Measurements from ENCODE around the gene ZNF385C.

Gene ZNF385C

DNA sequence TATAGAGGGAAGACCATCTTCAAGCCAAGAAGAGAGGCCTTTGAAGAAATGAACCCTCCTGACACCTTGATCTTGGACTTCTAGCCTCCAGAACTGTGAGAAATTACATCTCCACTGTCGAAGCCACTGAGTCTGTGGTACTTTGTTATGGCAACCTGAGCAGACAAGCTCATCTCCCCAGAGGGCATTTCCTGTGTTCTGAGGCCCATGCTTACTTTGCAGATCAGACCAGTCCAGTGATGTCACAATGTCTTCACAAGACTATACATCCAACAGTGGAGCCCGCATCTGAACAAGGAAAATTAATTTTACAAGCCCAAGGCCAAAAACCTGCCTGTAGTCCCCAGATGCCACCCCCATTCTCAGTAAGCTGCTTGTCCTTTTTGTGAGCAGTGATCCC lies 33.1 kb downstream of the ZNF385C start:
- no peak for DNase-seq (ENCODE audit: low read depth, low spot score)
- TF ChIP-seq FOXP2 (optimal IDR thresholded peaks at IDR 0.05; ENCODE audit: control extremely low read depth, extremely low read length, insufficient read depth) (no peak), EZH2 (IDR thresholded peaks at IDR 0.05) (no peak), POLR2AphosphoS5 (IDR thresholded peaks at IDR 0.05; ENCODE audit: borderline replicate concordance, low read depth, low read length) (no peak)
- Histone ChIP-seq H3K4me3 (no peak overlapping the region), H3K36me3 (ENCODE audit: insufficient read depth, low read length) (no peaks in the 10 kb centered on the region), H3K9ac (ENCODE audit: insufficient read length) (no peak overlapping the region), H3K27ac (no peak overlapping the region), H3K9me3 (ENCODE audit: low read depth, low read length) (no peaks in the 10 kb centered on the region)

DNA sequence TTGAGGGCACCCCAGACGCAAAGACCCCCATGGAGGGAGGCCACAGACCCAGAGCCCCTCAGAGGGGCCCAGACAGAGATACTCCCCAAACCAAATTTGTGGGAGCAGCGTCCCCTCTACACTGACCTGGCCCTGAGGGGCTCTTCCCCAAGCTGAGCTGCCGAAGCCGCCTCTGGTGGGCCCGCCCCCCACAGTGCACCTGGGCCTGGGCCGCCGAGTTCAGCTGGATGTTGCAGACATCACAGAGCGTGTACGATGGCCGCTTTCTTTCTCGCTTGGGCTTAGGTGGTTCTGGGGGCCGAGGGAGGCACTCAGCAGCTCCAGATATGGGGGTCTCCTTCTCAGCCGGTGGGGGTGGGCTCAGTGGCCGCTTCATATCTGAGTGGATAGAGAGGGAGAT lies 35.6 kb downstream of the ZNF385C start:
- no peaks in the 10 kb centered on the region for H3K9me3 ChIP-seq (ENCODE audit: low read depth, low read length)
- TF ChIP-seq POLR2AphosphoS5 (IDR thresholded peaks at IDR 0.05; ENCODE audit: borderline replicate concordance, low read depth, low read length) (no peak), FOXP2 (optimal IDR thresholded peaks at IDR 0.05; ENCODE audit: control extremely low read depth, extremely low read length, insufficient read depth) (no peak), EZH2 (IDR thresholded peaks at IDR 0.05) (no peak)
- H3K9ac ChIP-seq (ENCODE audit: insufficient read length): no peak overlapping the region
- no peak for DNase-seq (ENCODE audit: low read depth, low spot score)
- no peak overlapping the region for H3K27ac ChIP-seq
- no peaks in the 10 kb centered on the region for H3K36me3 ChIP-seq (ENCODE audit: insufficient read depth, low read length)
- no peak overlapping the region for H3K4me3 ChIP-seq

DNA sequence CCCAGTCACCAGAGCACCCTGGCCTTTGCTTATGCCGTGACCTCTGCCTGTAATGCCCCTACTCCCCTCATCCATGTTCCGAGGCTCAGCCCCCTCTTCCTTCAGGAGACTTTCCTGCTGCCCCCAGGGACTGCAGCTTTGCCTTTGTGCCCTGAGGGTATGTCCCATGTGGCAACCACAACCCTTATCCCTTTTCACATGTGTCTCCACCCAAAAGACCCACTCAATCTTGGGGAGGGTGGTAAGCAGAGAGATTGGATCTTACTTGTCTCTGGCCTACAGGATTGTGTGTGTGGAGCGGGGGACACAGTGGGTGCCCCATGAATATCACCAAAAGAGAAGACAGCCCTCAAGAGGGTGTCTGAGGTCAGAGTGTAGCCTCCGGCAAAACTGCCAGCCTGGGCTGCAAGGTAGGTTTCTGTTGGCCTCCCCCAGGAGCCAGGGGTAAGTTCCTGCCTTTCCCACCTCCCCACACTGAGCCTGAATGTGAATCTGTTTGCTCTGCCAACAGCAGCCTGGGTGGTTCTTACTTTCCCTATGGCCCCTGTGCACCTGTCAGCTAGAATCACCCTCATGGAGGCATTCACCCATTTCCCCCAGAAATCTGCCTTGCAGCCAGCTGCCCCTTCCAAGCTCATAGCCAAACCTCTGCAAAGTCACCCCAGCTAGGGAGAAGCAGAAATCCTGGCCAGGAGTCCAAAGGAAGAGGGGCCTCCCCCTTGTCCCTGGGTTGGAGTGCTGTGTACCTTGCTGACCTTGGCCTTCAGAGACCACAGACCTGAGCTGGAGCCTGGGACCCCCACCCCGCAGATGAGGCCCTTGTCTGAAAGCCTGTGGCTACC lies 36.4 kb downstream of the ZNF385C start:
- Histone ChIP-seq H3K4me3 (no peak overlapping the region), H3K36me3 (ENCODE audit: insufficient read depth, low read length) (no peaks in the 10 kb centered on the region), H3K27ac (no peak overlapping the region), H3K9ac (ENCODE audit: insufficient read length) (no peak overlapping the region), H3K9me3 (ENCODE audit: low read depth, low read length) (no peaks in the 10 kb centered on the region)
- TF ChIP-seq FOXP2 (optimal IDR thresholded peaks at IDR 0.05; ENCODE audit: control extremely low read depth, extremely low read length, insufficient read depth) (no peak), EZH2 (IDR thresholded peaks at IDR 0.05) (no peak), POLR2AphosphoS5 (IDR thresholded peaks at IDR 0.05; ENCODE audit: borderline replicate concordance, low read depth, low read length) (no peak)
- no peak for DNase-seq (ENCODE audit: low read depth, low spot score)

DNA sequence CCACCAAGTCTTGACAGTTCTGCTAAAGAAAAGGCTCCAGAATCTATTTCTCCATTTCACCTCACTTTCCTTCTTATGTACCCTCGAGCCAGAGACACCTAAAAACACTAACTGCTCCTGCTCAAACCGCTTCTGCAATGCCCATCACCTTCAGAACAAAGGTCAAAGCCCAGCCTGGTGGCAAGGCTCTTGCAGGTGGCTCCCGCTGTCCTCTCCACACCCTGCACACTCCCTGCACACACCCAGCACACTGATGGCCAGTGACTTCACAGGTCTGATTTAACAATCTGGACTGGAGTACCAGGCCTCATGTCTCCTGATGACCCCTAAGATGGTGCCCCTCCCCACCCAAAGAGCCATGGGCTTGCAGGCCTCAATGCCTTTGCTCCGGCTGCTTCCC lies 38.0 kb downstream of the ZNF385C start:
- TF ChIP-seq FOXP2 (optimal IDR thresholded peaks at IDR 0.05; ENCODE audit: control extremely low read depth, extremely low read length, insufficient read depth): no peak
- no peak for TF ChIP-seq POLR2AphosphoS5 (IDR thresholded peaks at IDR 0.05; ENCODE audit: borderline replicate concordance, low read depth, low read length)
- TF ChIP-seq EZH2 (IDR thresholded peaks at IDR 0.05): no peak
- Histone ChIP-seq H3K9me3 (ENCODE audit: low read depth, low read length) (no peaks in the 10 kb centered on the region), H3K4me3 (no peak overlapping the region), H3K9ac (ENCODE audit: insufficient read length) (no peak overlapping the region), H3K36me3 (ENCODE audit: insufficient read depth, low read length) (no peaks in the 10 kb centered on the region), H3K27ac (no peak overlapping the region)
- DNase-seq (ENCODE audit: low read depth, low spot score): no peak

DNA sequence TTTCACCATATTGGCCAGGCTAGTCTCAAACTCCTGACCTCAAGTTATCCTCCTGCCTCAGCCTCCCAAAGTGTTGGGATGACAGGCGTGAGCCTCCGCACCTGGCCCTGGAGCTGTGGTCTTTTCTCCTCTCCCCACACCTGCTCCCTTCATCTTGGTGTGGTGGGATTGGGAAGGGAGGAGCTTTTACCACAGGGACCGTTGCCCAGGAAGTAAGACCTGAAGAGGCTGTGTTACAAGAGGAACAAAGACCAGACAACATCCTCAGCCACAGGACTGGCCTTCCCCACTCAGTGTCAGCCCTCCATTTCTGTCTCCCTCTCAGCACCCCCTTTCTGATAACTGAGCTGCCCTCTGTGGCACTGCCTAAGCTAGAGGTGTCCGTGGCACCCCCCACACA lies 38.5 kb downstream of the ZNF385C start:
- no peaks in the 10 kb centered on the region for H3K36me3 ChIP-seq (ENCODE audit: insufficient read depth, low read length)
- no peak for DNase-seq (ENCODE audit: low read depth, low spot score)
- H3K9ac ChIP-seq (ENCODE audit: insufficient read length): no peak overlapping the region
- H3K9me3 ChIP-seq (ENCODE audit: low read depth, low read length): no peaks in the 10 kb centered on the region
- TF ChIP-seq EZH2 (IDR thresholded peaks at IDR 0.05): no peak
- TF ChIP-seq FOXP2 (optimal IDR thresholded peaks at IDR 0.05; ENCODE audit: control extremely low read depth, extremely low read length, insufficient read depth): no peak
- TF ChIP-seq POLR2AphosphoS5 (IDR thresholded peaks at IDR 0.05; ENCODE audit: borderline replicate concordance, low read depth, low read length): no peak
- H3K4me3 ChIP-seq: no peak overlapping the region
- no peak overlapping the region for H3K27ac ChIP-seq

DNA sequence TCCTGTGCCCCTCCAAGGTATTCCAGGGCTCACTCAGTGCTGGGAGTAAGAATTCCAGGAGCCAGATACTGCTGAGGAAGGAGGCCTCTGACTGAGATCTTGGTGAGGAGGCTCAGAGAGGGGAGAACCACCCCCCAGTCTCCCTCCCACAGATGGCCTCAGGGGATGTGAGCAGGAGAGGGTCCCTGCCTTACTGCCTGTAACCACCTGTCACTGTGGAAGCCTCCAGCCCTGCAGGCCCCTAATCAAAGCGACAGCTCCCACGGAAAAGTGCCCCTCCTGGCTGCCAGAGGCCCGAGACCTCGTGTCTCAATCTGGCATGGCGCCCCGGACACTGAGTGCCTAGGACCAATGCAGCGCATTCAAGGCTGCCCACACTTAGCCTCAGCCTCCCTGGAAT lies 40.2 kb downstream of the ZNF385C start:
- DNase-seq (ENCODE audit: low read depth, low spot score): no peak
- Histone ChIP-seq H3K27ac (no peak overlapping the region), H3K9ac (ENCODE audit: insufficient read length) (peak overlapping the region; percentile 10), H3K9me3 (ENCODE audit: low read depth, low read length) (no peaks in the 10 kb centered on the region), H3K36me3 (ENCODE audit: insufficient read depth, low read length) (no peaks in the 10 kb centered on the region), H3K4me3 (no peak overlapping the region)
- no peak for TF ChIP-seq FOXP2 (optimal IDR thresholded peaks at IDR 0.05; ENCODE audit: control extremely low read depth, extremely low read length, insufficient read depth)
- no peak for TF ChIP-seq EZH2 (IDR thresholded peaks at IDR 0.05)
- no peak for TF ChIP-seq POLR2AphosphoS5 (IDR thresholded peaks at IDR 0.05; ENCODE audit: borderline replicate concordance, low read depth, low read length)

DNA sequence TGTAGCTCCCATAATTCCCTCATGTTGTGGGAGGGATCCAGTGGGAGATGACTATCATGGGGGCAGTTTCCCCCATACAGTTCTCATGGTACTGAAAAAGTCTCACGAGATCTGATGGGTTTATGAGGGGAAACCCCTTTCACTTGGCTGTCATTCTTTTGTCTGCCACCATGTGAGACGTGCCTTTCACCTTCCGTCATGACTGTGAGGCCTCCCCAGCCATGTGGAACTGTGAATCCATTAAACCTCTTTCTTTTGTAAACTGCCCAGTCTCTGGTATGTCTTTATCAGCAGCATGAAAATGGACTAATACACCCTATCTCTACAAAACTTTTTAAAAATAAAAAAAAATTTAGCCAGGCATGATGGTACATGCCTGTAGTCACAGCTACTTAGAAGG lies 41.6 kb downstream of the ZNF385C start:
- Histone ChIP-seq H3K36me3 (ENCODE audit: insufficient read depth, low read length) (no peaks in the 10 kb centered on the region), H3K9me3 (ENCODE audit: low read depth, low read length) (no peaks in the 10 kb centered on the region), H3K27ac (no peak overlapping the region), H3K4me3 (no peak overlapping the region), H3K9ac (ENCODE audit: insufficient read length) (no peak overlapping the region)
- no peak for DNase-seq (ENCODE audit: low read depth, low spot score)
- TF ChIP-seq POLR2AphosphoS5 (IDR thresholded peaks at IDR 0.05; ENCODE audit: borderline replicate concordance, low read depth, low read length) (no peak), EZH2 (IDR thresholded peaks at IDR 0.05) (no peak), FOXP2 (optimal IDR thresholded peaks at IDR 0.05; ENCODE audit: control extremely low read depth, extremely low read length, insufficient read depth) (no peak)

DNA sequence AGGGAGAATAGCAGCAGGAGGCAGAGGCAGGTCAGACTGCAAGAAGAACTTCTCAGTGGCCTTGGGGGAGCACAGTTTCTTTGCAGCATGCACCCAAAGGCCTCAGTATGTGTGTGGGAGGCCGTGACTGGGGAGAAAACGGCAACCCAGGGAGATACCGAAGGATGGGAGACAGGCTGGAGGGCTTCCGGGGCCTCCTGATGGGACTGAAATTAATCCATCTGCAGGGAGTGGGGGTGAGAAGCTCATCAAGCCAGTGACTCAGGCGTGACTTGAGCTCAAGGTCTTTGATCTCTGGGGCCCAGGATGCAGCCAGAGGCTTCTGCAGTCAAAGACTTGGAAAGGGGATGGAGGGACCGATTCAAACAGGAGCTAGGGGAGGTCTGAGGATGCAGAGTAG lies 42.8 kb downstream of the ZNF385C start:
- Histone ChIP-seq H3K36me3 (ENCODE audit: insufficient read depth, low read length) (no peaks in the 10 kb centered on the region), H3K9me3 (ENCODE audit: low read depth, low read length) (no peaks in the 10 kb centered on the region), H3K4me3 (no peak overlapping the region), H3K9ac (ENCODE audit: insufficient read length) (no peak overlapping the region), H3K27ac (no peak overlapping the region)
- TF ChIP-seq EZH2 (IDR thresholded peaks at IDR 0.05) (no peak), POLR2AphosphoS5 (IDR thresholded peaks at IDR 0.05; ENCODE audit: borderline replicate concordance, low read depth, low read length) (no peak), FOXP2 (optimal IDR thresholded peaks at IDR 0.05; ENCODE audit: control extremely low read depth, extremely low read length, insufficient read depth) (no peak)
- DNase-seq (ENCODE audit: low read depth, low spot score): no peak
